Chondrocyte (in vitro differentiated cells): ENCODE results near the gene NFIA. TPM values are rescaled to one million over a fixed set of nuclear protein-coding genes. Genes with fewer than 3 reads are reported as not detected.
A peak's percentile ranks its signal among the peaks of the same experiment; 100 is the strongest.

Source experiments
- DNase-seq: peaks from one replicate; pipeline ENCODE4 v3.0.0; 2021; ENCODE audit warnings: mixed read lengths, low spot score
- H3K27ac Mint-ChIP-seq: one replicate; pipeline ENCODE4 v1.8.0; 2021; ENCODE audit warnings: mild to moderate bottlenecking, moderate library complexity, mixed read lengths; ENCODE audit not compliant: unreplicated experiment
- H3K27me3 Mint-ChIP-seq: 2 replicates; pipeline ENCODE4 v1.8.0; 2021; ENCODE audit warnings: low read depth, mixed read lengths
- H3K36me3 Mint-ChIP-seq: 2 replicates; pipeline ENCODE4 v1.8.0; 2021; ENCODE audit warnings: low read depth, mixed read lengths
- H3K4me1 Mint-ChIP-seq: 2 replicates; pipeline ENCODE4 v1.8.0; 2021; ENCODE audit warnings: low read depth, mild to moderate bottlenecking, mixed read lengths
- H3K4me3 Mint-ChIP-seq: one replicate; pipeline ENCODE4 v1.8.0; 2021; ENCODE audit warnings: mild to moderate bottlenecking, moderate library complexity, mixed read lengths; ENCODE audit not compliant: unreplicated experiment
- H3K9me3 Mint-ChIP-seq: 2 replicates; pipeline ENCODE4 v1.8.0; 2021; ENCODE audit warnings: low read depth, mixed read lengths
- total RNA-seq: library from RNA; stranded (reverse); gene quantifications from 3 replicates; pipeline ENCODE4 v1.2.1, GENCODE V29; 2021
- TF ChIP-seq, protein P1 (sequence below): fragments of 200-600 bp; sonication (generic); IDR thresholded peaks from 2 replicates; pipeline ENCODE4 v1.5.0; 2021; ENCODE audit warnings: antibody characterized with exemption, mild to moderate bottlenecking, moderate library complexity

The NFIA gene
- total RNA-seq, 1 donor from 2014 or later, result 43.0 TPM

GRCh38 chr1:61092642-61093041 lies 10.3 kb downstream of the NFIA start:
- H3K27ac Mint-ChIP-seq, result no peak overlapping the region
- no peaks in the 10 kb centered on the region for H3K9me3 Mint-ChIP-seq
- peaks cover 17% of the 10 kb centered on the region for H3K36me3 Mint-ChIP-seq
- TF ChIP-seq, protein P1, sequence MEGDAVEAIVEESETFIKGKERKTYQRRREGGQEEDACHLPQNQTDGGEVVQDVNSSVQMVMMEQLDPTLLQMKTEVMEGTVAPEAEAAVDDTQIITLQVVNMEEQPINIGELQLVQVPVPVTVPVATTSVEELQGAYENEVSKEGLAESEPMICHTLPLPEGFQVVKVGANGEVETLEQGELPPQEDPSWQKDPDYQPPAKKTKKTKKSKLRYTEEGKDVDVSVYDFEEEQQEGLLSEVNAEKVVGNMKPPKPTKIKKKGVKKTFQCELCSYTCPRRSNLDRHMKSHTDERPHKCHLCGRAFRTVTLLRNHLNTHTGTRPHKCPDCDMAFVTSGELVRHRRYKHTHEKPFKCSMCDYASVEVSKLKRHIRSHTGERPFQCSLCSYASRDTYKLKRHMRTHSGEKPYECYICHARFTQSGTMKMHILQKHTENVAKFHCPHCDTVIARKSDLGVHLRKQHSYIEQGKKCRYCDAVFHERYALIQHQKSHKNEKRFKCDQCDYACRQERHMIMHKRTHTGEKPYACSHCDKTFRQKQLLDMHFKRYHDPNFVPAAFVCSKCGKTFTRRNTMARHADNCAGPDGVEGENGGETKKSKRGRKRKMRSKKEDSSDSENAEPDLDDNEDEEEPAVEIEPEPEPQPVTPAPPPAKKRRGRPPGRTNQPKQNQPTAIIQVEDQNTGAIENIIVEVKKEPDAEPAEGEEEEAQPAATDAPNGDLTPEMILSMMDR, result no peak
- no peak overlapping the region for H3K4me3 Mint-ChIP-seq
- H3K4me1 Mint-ChIP-seq, result peaks cover 42% of the 10 kb centered on the region
- no peak for DNase-seq
- H3K27me3 Mint-ChIP-seq, result no peaks in the 10 kb centered on the region

- Mint-ChIP-seq H3K4me3 (no peak overlapping the region), H3K4me1 (peaks cover 39% of the 10 kb centered on the region), H3K27ac (no peak overlapping the region), H3K36me3 (peaks cover 9% of the 10 kb centered on the region), H3K9me3 (no peaks in the 10 kb centered on the region), H3K27me3 (no peaks in the 10 kb centered on the region)
- TF ChIP-seq, protein P1, result no peak
- no peak for DNase-seq
Observed at GRCh38 chr1:61093525-61094137, 11.3 kb downstream of the NFIA start.

DNA sequence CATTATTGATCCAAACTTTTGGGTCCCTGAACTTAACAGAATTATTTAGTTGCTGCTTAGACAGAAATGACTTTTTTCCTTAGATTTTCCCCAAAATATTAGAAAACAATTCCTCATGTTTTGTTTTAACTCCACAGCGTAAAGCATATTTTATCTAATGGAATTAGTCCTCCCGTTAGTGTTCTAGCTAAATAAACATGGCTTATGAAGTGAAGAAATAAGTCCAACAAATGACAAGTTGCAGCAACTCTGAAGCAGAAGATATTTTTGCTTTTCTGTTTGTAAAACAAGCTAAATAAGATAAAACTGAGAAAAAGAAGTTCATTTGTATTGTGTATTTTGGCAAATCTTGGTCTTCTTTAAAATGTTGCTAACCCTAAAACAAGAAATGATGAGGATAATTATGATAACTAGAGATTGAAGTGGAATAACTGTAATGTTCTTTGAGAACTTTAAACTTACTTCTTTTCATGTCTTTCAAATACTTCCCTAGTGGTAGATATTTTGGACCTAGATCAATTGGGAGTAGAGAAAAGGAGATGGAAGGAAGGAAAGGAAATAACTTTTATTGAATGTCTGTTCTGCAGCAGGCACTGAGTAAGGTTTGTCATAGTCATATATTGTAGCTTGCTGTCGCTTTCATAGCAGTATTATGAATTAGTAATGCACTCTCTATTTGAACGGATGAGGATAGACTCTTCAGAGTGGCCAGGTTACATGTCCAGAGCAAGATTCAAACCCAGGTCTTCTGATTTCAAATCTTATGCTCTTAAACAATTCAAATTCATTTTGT lies 12.5 kb downstream of the NFIA start:
- no peaks in the 10 kb centered on the region for H3K27me3 Mint-ChIP-seq
- no peak for DNase-seq
- peaks cover 40% of the 10 kb centered on the region for H3K4me1 Mint-ChIP-seq
- H3K36me3 Mint-ChIP-seq, result peaks cover 4% of the 10 kb centered on the region
- H3K4me3 Mint-ChIP-seq, result no peak overlapping the region
- H3K27ac Mint-ChIP-seq, result peak overlapping the region; percentile 20
- TF ChIP-seq, protein P1, result no peak
- H3K9me3 Mint-ChIP-seq, result no peaks in the 10 kb centered on the region

- peaks cover 40% of the 10 kb centered on the region for H3K4me1 Mint-ChIP-seq
Observed at GRCh38 chr1:61095470-61095812, 13.1 kb downstream of the NFIA start.

DNA sequence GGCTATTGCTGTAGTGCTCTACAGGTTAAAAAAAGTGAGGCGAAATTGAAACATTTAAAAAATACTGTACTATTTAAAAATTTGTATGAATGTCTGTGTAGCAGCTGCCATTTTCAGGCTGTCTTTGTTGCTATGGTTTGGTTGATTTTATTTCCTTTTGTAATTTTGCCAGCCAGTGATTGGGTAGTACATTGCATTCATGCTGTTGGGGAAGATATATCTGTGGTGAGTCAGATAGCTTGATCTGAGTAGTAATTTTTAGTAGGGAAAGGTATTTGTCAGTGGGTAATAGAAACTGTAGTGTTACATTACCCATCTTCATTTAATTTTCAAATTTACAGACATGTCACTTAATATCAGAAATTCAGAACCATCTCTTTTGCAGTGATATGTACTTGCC lies 15.0 kb downstream of the NFIA start:
- TF ChIP-seq, protein P1, result no peak
- Mint-ChIP-seq H3K27me3 (no peaks in the 10 kb centered on the region), H3K36me3 (peaks cover 1% of the 10 kb centered on the region), H3K27ac (peak overlapping the region; percentile 11), H3K4me3 (no peak overlapping the region), H3K9me3 (no peaks in the 10 kb centered on the region), H3K4me1 (peaks cover 39% of the 10 kb centered on the region)
- no peak for DNase-seq

More at GRCh38 chr1:61095470-61095812, 13.1 kb downstream of the NFIA start:
- Mint-ChIP-seq H3K36me3 (peaks cover 2% of the 10 kb centered on the region), H3K27ac (no peak overlapping the region), H3K27me3 (no peaks in the 10 kb centered on the region), H3K9me3 (no peaks in the 10 kb centered on the region), H3K4me3 (no peak overlapping the region)
- TF ChIP-seq, protein P1, result no peak
- DNase-seq, result no peak
